HL-60/S4 (cell line): ENCODE results near the gene KIF13A.
"Not testable (repeated sequence)": the region's sequence is repeated elsewhere in the genome, so short reads cannot be mapped to it uniquely, and the experiment has no call there.

Experiments used
- in situ Hi-C: fragments of 300-500 bp; cut with MboI; formaldehyde crosslinking; loops from 2 replicates; pipeline ENCODE4 v1.14.3; 2022; ENCODE audit warnings: low sequenced_read_pairs

The KIF13A gene

DNA sequence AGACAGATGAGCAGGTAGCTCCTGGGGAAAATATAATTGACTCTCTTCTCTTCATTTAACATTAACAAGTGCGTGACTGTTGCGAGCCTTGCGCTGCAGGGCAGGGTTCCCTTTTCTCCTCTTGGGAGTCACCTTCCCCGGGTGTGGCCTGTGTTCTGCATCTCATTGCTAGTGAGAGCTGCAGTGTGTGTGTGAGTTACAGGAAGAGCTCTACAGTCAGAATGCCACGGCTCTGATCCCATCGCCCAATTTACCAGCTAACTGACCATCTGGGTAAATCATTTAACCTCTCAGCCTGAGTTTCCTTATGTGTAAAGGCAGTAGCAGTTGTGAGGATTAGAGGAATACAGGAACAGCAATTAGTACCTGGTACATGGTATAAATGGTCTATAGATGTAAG lies 173.9 kb downstream of the KIF13A start:
- in situ Hi-C loops = loop anchor here (10.0 to 25.0 kb wide), 2 partner anchors 229 to 651 kb away; no protein-coding TSS in a partner anchor

DNA sequence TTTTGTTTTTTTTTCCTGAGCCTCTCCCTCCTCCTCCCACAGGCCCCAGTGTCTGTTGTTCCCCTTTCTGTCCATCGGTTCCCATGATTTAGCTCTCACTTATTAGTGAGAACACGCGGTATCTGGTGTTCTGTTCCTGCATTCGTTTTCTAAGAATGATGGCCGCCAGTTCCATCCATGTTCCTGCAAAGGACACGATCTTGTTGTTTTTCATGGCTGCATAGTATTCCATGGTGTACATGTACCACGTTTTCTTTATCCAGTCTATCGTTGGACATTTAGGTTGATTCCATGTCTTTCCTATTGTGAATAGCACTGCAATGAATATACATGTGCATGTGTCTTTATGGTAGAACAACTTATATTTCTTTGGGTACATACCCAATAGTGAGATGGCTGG lies 175.1 kb downstream of the KIF13A start:
- in situ Hi-C loops = loop anchor here (10.0 to 25.0 kb wide), 2 partner anchors 228 to 650 kb away; no protein-coding TSS in a partner anchor

- in situ Hi-C loops = loop anchor here (25.0 kb wide), 1 partner anchor 646 kb away; no protein-coding TSS in a partner anchor
Observed at GRCh38 chr6:17808609-17809008, 178.8 kb downstream of the KIF13A start.

DNA sequence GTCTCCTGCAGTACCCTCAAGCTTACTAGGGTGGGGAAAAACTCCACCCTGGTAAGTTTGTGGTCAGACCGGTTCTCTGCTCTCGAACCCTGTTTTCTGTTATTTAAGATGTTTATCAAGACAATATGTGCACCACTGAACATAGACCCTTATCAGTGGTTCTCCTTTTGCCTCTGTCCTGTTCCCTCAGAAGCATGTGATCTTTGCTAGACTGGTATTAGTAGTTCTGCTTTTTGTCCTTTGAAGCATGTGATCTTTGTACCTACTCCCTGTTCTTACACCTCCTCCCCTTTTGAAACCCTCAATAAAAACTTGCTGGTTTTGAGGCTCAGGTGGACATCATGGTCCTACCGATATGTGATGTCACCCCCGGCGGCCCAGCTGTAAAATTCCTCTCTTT lies 180.0 kb downstream of the KIF13A start:
- in situ Hi-C loops = loop anchor here (25.0 kb wide), 1 partner anchor 645 kb away; no protein-coding TSS in a partner anchor

- in situ Hi-C loops = loop anchor here (25.0 kb wide), 1 partner anchor 641 kb away; no protein-coding TSS in a partner anchor
Observed at GRCh38 chr6:17803409-17803808, 184.0 kb downstream of the KIF13A start.

GRCh38 chr6:17798477-17799154 lies 188.8 kb downstream of the KIF13A start:
- in situ Hi-C loops = no loop called here

GRCh38 chr6:17790489-17790888 lies 196.9 kb downstream of the KIF13A start:
- in situ Hi-C loops = no loop called here

- in situ Hi-C loops = no loop called here
Observed at GRCh38 chr6:17785094-17785787, 202.2 kb downstream of the KIF13A start.

GRCh38 chr6:17780061-17780460 lies 207.4 kb downstream of the KIF13A start:
- in situ Hi-C loops = no loop called here

DNA sequence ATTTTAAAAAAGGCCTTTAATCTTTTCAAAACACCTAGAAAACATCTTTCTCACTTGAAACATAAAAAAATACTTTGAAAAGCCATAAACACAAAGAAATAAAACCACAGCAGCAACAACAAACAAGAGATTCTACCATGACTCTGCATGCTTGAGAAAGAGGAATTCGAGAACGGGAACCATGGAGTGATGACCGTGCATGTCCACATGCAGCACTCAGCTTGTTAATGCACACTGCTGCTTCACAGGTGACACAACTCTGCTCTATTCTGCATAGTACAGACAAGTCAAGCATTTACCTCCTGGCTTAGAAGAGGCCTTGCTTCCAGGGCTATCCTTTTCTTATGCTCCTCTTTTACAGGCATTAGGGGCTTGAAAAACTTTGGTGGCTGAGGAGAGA lies 215.8 kb downstream of the KIF13A start:
- in situ Hi-C loops = no loop called here

- in situ Hi-C loops = no loop called here
Observed at GRCh38 chr6:17768881-17769280, 218.6 kb downstream of the KIF13A start.

DNA sequence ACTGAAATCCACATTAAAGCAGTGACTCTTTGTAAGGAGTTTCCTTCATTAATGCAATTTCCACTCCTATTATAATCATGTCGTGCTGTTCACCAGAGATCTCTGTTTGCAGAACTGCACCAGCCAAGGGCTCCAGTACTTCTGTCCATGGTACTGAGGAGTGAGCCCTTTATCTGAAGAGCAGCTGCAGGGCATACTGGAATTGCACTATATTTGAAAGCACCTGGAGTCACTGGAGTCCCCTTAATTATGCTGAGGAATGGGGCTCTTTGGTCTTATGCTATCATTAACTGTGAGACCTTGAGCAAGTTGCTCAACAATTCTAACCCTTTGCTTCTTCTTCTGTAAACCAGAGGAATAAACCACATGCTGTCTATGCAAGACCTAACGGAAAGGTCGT lies 219.0 kb downstream of the KIF13A start:
- in situ Hi-C loops = no loop called here

- in situ Hi-C loops = no loop called here
Observed at GRCh38 chr6:17762651-17763050, 224.8 kb downstream of the KIF13A start.

GRCh38 chr6:17758119-17758518 lies 229.3 kb downstream of the KIF13A start:
- in situ Hi-C loops = no loop called here

- in situ Hi-C loops = no loop called here
Observed at GRCh38 chr6:17754254-17754653, 233.2 kb downstream of the KIF13A start.

- in situ Hi-C loops = not testable (repeated sequence)
Observed at GRCh38 chr6:17745324-17745723, 242.1 kb downstream of the KIF13A start.

- in situ Hi-C loops = not testable (repeated sequence)
Observed at GRCh38 chr6:17744757-17745308, 242.6 kb downstream of the KIF13A start.

- in situ Hi-C loops = no loop called here
Observed at GRCh38 chr6:17744019-17744756, 243.2 kb downstream of the KIF13A start.

DNA sequence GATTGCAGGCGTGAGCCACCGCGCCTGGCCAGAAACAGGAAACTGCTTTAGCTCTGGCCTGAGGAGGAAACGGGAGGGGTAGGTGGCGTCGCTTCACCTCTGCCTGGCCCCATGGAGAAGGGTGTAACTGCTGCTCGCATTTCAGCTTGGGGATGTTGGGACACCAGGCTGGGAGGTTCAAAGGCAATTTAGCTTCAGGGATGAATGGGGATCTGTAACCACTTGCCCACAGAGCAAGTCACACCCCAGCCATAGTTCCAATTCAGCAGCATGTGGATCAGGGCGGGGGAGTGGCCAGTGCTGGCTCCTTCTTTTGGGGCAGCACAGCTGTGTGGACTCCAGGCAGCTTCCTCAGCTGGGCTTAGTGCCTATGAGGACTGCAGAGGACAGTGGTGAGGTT lies 245.9 kb downstream of the KIF13A start:
- in situ Hi-C loops = no loop called here

- in situ Hi-C loops = no loop called here
Observed at GRCh38 chr6:17740559-17741220, 246.7 kb downstream of the KIF13A start.
